Measurements from ENCODE around the gene HCFC1.

HCFC1 gene

DNA sequence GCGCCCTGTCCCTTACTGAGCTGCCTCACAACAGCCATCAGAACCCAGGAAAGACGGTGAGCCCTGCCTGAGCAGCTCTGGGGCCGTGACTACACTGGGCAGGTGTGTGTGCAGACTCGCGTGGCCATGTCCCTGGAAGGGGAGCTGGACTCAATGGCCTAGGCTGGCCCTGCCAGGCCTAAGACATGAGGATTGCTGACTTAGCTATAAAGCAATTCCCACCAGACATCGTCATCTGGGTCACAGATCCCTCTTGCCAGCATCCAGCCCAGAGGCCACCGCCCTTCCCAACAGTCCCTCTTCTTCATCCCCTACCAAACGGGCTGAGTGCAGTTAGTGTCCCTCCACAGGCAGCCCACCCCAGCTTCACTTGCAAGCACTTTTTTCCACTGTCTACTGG is 40.5 kb downstream of the HCFC1 start:
- no peak for DNase-seq
- Histone ChIP-seq H3K27me3 (no peaks in the 10 kb centered on the region), H3K36me3 (peaks cover 0 to 38% (median 24%) of the 10 kb centered on the region in 3 donors), H3K9me3 (no peaks in the 10 kb centered on the region), H3K27ac (no peak overlapping the region), H3K4me3 (no peak overlapping the region), H3K4me1 (peaks cover 0 to 43% (median 27%) of the 10 kb centered on the region in 4 donors)
- intact Hi-C loops (cut with DNase I; ENCODE audit: low total_unique reads): no loop called here
- TF ChIP-seq, protein P1, sequence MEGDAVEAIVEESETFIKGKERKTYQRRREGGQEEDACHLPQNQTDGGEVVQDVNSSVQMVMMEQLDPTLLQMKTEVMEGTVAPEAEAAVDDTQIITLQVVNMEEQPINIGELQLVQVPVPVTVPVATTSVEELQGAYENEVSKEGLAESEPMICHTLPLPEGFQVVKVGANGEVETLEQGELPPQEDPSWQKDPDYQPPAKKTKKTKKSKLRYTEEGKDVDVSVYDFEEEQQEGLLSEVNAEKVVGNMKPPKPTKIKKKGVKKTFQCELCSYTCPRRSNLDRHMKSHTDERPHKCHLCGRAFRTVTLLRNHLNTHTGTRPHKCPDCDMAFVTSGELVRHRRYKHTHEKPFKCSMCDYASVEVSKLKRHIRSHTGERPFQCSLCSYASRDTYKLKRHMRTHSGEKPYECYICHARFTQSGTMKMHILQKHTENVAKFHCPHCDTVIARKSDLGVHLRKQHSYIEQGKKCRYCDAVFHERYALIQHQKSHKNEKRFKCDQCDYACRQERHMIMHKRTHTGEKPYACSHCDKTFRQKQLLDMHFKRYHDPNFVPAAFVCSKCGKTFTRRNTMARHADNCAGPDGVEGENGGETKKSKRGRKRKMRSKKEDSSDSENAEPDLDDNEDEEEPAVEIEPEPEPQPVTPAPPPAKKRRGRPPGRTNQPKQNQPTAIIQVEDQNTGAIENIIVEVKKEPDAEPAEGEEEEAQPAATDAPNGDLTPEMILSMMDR (IDR thresholded peaks at IDR 0.05): no peak

DNA sequence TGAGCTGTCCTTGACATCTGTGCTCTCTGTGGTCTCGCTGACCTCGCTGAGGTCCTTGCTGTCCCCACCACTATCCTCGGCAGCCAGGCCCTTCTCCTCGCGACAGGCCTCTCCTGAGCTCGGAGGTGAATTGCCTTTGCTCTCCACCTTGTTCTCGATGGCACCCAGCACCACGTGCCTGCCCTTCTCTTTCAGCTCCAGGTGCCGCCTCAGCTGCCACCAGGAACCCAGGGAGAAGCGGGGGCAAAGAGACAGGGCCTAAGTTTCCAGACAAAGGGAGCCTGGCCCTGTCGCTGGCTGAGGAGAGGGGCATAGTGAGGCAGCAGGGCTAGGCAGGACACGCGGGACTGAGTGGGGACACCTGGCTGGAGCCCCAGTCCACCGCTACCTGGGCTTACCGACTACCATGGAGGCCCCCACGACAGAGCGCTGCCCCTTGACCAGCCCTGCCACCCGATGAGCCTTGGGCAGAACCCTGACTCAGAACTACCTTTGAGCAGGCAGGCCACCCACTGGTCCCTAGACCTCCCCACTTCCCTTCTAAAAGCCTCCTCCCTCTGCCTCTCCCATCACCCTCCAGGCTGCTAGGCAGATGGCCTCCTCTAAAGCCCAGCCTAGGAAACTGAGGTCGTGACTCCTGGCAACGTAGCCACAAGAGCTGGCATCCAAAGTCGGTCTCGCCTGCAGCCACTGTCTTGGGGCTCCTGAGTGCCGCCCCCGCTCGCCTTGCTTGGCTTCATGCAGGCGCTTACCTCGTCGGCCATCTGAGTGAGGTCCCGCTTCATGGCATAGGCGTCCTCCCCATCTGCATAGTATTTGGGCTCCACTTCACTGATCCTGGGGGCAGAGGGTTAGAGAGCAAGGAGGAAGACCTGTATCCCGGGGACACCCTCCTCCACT is 41.4 kb downstream of the HCFC1 start:
- no peaks in the 10 kb centered on the region for H3K27me3 ChIP-seq
- H3K36me3 ChIP-seq: peaks cover 0 to 38% (median 24%) of the 10 kb centered on the region in 3 donors
- no peaks in the 10 kb centered on the region for H3K9me3 ChIP-seq
- no peak overlapping the region for H3K27ac ChIP-seq
- intact Hi-C loops (cut with DNase I; ENCODE audit: low total_unique reads): no loop called here
- TF ChIP-seq, protein P1 (IDR thresholded peaks at IDR 0.05): no peak
- H3K4me3 ChIP-seq: no peak overlapping the region
- no peak for DNase-seq
- peaks cover 0 to 45% (median 28%) of the 10 kb centered on the region in 4 donors for H3K4me1 ChIP-seq

DNA sequence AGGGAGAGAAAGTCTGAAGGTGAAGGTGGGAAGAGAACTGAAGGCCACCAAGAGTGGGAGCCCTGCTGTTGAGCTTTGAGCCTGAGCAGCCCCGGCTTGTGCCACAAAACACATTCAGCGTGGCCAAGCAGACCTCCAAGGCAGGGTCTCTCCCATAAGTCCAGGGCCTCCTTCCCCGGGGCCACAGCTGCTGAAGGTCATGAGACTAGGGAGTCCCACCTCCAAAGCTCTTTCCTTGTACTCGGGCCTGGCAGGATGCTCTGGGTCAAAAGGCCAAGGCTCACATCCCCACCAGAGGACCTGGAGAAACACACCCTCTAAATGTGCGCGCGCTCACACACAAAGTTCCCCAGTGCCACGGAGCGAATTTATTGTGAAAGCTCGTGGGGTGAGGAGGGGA is 42.0 kb downstream of the HCFC1 start:
- intact Hi-C loops (cut with DNase I; ENCODE audit: low total_unique reads): no loop called here
- H3K36me3 ChIP-seq: peaks cover 0 to 38% (median 24%) of the 10 kb centered on the region in 3 donors
- H3K27ac ChIP-seq: no peak overlapping the region
- H3K9me3 ChIP-seq: no peaks in the 10 kb centered on the region
- TF ChIP-seq, protein P1 (IDR thresholded peaks at IDR 0.05): no peak
- H3K4me3 ChIP-seq: no peak overlapping the region
- DNase-seq: no peak
- peaks cover 0 to 44% (median 27%) of the 10 kb centered on the region in 4 donors for H3K4me1 ChIP-seq
- no peaks in the 10 kb centered on the region for H3K27me3 ChIP-seq

DNA sequence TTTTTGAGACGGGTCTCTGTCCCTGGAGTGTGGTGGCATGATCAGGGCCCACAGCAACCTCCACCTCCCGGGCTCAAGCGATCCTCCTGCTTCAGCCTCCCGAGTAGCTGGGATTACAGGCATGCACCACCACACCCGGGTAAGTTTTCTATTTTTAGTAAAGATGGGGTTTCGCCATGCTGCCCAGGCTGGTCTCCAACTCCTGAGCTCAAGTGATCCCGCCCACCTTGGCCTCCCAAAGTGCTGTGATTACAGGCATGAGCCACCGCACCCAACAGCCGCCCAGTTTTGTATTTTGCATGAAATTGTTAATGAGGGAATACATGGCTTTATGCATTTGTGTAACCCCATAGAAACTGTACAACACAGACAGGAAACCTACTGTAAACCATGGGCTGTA is 42.8 kb downstream of the HCFC1 start:
- no peak overlapping the region for H3K4me3 ChIP-seq
- no peaks in the 10 kb centered on the region for H3K27me3 ChIP-seq
- TF ChIP-seq, protein P1 (IDR thresholded peaks at IDR 0.05): no peak
- peaks cover 0 to 38% (median 24%) of the 10 kb centered on the region in 3 donors for H3K36me3 ChIP-seq
- DNase-seq: no peak
- H3K4me1 ChIP-seq: peaks cover 0 to 39% (median 27%) of the 10 kb centered on the region in 4 donors
- peak overlapping the region in 1 of 2 donors; percentile 64 for H3K27ac ChIP-seq
- H3K9me3 ChIP-seq: no peaks in the 10 kb centered on the region
- intact Hi-C loops (cut with DNase I; ENCODE audit: low total_unique reads): no loop called here

DNA sequence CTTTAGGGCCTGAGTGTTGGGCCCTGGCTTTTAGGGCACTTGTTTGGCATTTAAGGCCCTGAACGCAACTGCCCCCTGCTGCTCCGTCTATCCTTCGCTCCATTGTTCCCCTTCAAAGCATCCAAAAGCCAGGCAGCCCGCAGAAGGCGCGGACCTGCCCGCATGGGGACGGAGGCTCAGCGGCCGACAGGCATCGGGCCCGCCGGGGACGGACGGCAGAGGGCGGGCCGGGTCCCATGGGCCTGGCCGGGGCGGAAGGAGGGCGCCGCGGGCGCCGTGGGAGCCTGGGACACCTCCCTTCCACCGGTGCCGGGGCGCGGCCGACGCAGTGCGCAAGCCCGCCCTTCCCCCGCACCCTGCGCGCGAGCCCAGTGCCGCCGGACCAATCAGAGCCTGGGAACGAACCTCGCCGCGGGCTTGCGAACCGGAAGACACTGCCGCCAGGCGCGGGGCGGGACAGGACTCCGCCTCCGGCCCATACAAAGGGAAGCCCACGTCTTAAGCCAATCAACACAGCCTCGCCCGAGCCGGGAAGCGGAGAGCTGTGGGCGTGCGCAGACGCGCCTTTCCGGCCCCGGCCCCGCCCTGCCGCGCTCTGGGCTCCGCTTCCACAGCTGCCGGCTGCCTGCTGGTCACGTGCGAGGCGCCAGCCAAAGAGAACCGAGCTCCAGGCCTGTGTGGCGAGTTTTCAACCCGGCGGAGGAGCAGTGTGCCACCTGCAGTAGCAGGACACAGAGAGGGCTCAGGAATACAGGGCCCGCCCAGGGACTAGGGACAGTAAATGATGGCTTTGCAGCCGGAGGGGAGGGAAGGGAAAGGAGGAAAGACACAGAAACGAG is 43.5 kb downstream of the HCFC1 start:
- peaks cover 0 to 38% (median 25%) of the 10 kb centered on the region in 4 donors for H3K4me1 ChIP-seq
- intact Hi-C loops (cut with DNase I; ENCODE audit: low total_unique reads): no loop called here
- DNase-seq: peak; percentile 94 to 98
- peaks cover 0 to 36% (median 24%) of the 10 kb centered on the region in 3 donors for H3K36me3 ChIP-seq
- TF ChIP-seq, protein P1 (IDR thresholded peaks at IDR 0.05): peak in 1 of 2 experiments; percentile 21
- peak overlapping the region; percentile 68 to 71 for H3K4me3 ChIP-seq
- no peaks in the 10 kb centered on the region for H3K9me3 ChIP-seq
- H3K27me3 ChIP-seq: no peaks in the 10 kb centered on the region
- peak overlapping the region; percentile 93 to 99 for H3K27ac ChIP-seq

Data from tibial artery (tissue), 4 donors.